Measurements from ENCODE around the gene CLN5.
"Not testable (repeated sequence)": the region's sequence is repeated elsewhere in the genome, so short reads cannot be mapped to it uniquely, and the experiment has no call there.

CLN5 gene

GRCh38 chr13:76976490-76976889 lies 15.4 kb upstream of the CLN5 start:
- no peak for DNase-seq

- DNase-seq = no peak
Observed at GRCh38 chr13:76976929-76977328, 15.0 kb upstream of the CLN5 start.

GRCh38 chr13:76980075-76980718 lies 11.7 kb upstream of the CLN5 start:
- DNase-seq = peak; percentile 95

- DNase-seq = no peak
Observed at GRCh38 chr13:76982061-76982460, 9.8 kb upstream of the CLN5 start.

GRCh38 chr13:76983676-76984075 lies 8.2 kb upstream of the CLN5 start:
- no peak for DNase-seq

- peak; percentile 90 for DNase-seq
Observed at GRCh38 chr13:76991432-76991795, 467 bp upstream of the CLN5 start.

GRCh38 chr13:76992548-76993001 lies 694 bp downstream of the CLN5 start:
- DNase-seq = peak; percentile 73

GRCh38 chr13:76993021-76993420 lies 1.1 kb downstream of the CLN5 start:
- DNase-seq = no peak

GRCh38 chr13:76993473-76993872 lies 1.6 kb downstream of the CLN5 start:
- DNase-seq = no peak

- DNase-seq = no peak
Observed at GRCh38 chr13:76994281-76994680, 2.4 kb downstream of the CLN5 start.

GRCh38 chr13:77000475-77000874 lies 8.6 kb downstream of the CLN5 start:
- no peak for DNase-seq

- no peak for DNase-seq
Observed at GRCh38 chr13:77001540-77001939, 9.7 kb downstream of the CLN5 start.

GRCh38 chr13:77001963-77002587 lies 10.2 kb downstream of the CLN5 start:
- no peak for DNase-seq

GRCh38 chr13:77002590-77003190 lies 10.8 kb downstream of the CLN5 start:
- no peak for DNase-seq

- DNase-seq = not testable (repeated sequence)
Observed at GRCh38 chr13:77008337-77008736, 16.5 kb downstream of the CLN5 start.

GRCh38 chr13:77009011-77009410 lies 17.1 kb downstream of the CLN5 start:
- no peak for DNase-seq

GRCh38 chr13:77009719-77010118 lies 17.8 kb downstream of the CLN5 start:
- DNase-seq = not testable (repeated sequence)

GRCh38 chr13:77013853-77014542 lies 22.1 kb downstream of the CLN5 start:
- DNase-seq = no peak

GRCh38 chr13:77014906-77015685 lies 23.2 kb downstream of the CLN5 start:
- DNase-seq = no peak

GRCh38 chr13:77016251-77016812 lies 24.5 kb downstream of the CLN5 start:
- DNase-seq = no peak

- no peak for DNase-seq
Observed at GRCh38 chr13:77016888-77017623, 25.2 kb downstream of the CLN5 start.

- no peak for DNase-seq
Observed at GRCh38 chr13:77019756-77020155, 27.9 kb downstream of the CLN5 start.
